ENCODE data around the gene FAM184B. TPM values are rescaled to one million over a fixed set of nuclear protein-coding genes. Genes with fewer than 3 reads are reported as not detected.

The FAM184B gene
- total RNA-seq, 1 donor from 2014 or later, result 0.02 TPM

DNA sequence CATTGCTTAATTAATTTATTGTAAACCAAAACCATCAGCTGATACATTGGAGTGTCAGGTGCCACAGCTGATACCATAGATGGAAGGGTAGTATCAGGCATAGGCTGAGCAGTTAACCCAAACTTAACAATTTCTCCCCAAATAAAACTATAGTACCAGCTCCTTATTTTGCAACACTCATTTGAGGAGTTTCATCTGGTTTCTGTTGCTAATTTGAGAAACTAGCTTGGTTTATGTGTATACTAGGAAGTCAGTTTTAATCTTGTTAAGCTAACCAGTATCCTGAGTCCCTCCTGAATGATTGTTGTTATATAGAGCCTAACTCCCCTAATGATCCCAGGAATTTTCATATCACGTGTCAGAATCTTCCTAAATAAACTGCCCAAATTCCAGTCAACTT lies 16.4 kb upstream of the FAM184B start:
- intact Hi-C loops (cut with micrococcal nuclease), result no loop called here
- H3K27me3 Mint-ChIP-seq, result no peaks in the 10 kb centered on the region
- ChIA-PET CTCF (interaction anchor here (1.4 kb wide), 1 partner anchor 11 kb away, joined by 6 read pairs; no protein-coding TSS in a partner anchor), POLR2A (interaction anchor here (0.8 kb wide), 1 partner anchor 12 kb away, joined by 3 read pairs; the partner anchor contains the start of genes DCAF16 and NCAPG)
- TF ChIP-seq, protein P1, sequence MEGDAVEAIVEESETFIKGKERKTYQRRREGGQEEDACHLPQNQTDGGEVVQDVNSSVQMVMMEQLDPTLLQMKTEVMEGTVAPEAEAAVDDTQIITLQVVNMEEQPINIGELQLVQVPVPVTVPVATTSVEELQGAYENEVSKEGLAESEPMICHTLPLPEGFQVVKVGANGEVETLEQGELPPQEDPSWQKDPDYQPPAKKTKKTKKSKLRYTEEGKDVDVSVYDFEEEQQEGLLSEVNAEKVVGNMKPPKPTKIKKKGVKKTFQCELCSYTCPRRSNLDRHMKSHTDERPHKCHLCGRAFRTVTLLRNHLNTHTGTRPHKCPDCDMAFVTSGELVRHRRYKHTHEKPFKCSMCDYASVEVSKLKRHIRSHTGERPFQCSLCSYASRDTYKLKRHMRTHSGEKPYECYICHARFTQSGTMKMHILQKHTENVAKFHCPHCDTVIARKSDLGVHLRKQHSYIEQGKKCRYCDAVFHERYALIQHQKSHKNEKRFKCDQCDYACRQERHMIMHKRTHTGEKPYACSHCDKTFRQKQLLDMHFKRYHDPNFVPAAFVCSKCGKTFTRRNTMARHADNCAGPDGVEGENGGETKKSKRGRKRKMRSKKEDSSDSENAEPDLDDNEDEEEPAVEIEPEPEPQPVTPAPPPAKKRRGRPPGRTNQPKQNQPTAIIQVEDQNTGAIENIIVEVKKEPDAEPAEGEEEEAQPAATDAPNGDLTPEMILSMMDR (IDR thresholded peaks at IDR 0.05), result no peak
- DNase-seq (no peak), ATAC-seq (ENCODE audit: low read depth) (no peak)
- H3K36me3 Mint-ChIP-seq (ENCODE audit: low read depth), result peaks cover 55% of the 10 kb centered on the region
- H3K4me1 Mint-ChIP-seq, result peaks cover 2% of the 10 kb centered on the region
- H3K4me3 Mint-ChIP-seq, result no peak overlapping the region
- H3K27ac Mint-ChIP-seq, result no peak overlapping the region
- H3K9me3 Mint-ChIP-seq, result no peaks in the 10 kb centered on the region

DNA sequence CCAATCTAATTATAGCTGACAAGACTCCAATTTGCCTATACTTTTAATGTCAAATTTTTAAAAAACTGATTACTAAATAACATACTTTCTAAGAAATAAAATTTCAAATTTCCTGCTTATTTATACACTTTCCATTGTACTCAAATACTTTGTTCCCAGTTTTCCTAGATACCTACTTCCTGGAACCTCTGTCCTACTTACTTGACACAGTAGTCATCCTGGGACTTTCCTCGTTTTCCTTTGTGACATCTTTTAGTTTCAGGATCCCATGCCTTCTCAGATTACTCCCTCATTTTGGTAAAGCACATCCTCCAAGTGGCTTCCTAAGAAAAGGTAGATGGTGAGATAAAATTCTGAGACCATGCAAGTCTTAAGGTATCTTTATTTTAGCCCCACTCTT lies 13.3 kb upstream of the FAM184B start:
- H3K4me1 Mint-ChIP-seq, result no peaks in the 10 kb centered on the region
- H3K36me3 Mint-ChIP-seq (ENCODE audit: low read depth), result peaks cover 47% of the 10 kb centered on the region
- intact Hi-C loops (cut with micrococcal nuclease), result no loop called here
- no peaks in the 10 kb centered on the region for H3K27me3 Mint-ChIP-seq
- H3K27ac Mint-ChIP-seq, result no peak overlapping the region
- POLR2A ChIA-PET, result no interaction called here
- no peak overlapping the region for H3K4me3 Mint-ChIP-seq
- ATAC-seq (ENCODE audit: low read depth) (no peak), DNase-seq (no peak)
- TF ChIP-seq, protein P1 (IDR thresholded peaks at IDR 0.05), result no peak
- CTCF ChIA-PET, result no interaction called here
- no peaks in the 10 kb centered on the region for H3K9me3 Mint-ChIP-seq

DNA sequence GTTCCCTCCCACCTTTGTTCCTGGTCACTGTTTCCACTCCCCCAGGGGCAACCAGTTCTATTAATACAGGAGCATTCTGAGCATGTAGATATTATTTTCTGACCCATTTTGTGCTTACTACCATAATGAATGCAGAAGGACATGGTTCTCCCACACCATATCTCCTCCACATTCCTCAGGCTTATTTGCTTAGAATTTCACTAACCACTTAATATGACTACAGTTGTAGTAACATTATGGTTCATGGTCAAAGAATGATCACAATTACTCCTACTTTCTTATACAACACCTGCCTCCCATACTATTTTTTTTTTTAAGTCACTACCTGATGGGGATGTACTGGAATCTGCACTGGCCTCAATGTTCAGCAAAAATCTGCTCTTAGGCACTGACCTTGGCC lies 7.5 kb upstream of the FAM184B start:
- TF ChIP-seq, protein P1 (IDR thresholded peaks at IDR 0.05), result no peak
- Mint-ChIP-seq H3K9me3 (no peaks in the 10 kb centered on the region), H3K4me3 (no peak overlapping the region), H3K4me1 (peaks cover 5% of the 10 kb centered on the region), H3K27me3 (no peaks in the 10 kb centered on the region), H3K27ac (no peak overlapping the region), H3K36me3 (ENCODE audit: low read depth) (peaks cover 24% of the 10 kb centered on the region)
- DNase-seq (no peak), ATAC-seq (ENCODE audit: low read depth) (no peak)
- ChIA-PET POLR2A (no interaction called here), CTCF (no interaction called here)
- intact Hi-C loops (cut with micrococcal nuclease), result no loop called here

DNA sequence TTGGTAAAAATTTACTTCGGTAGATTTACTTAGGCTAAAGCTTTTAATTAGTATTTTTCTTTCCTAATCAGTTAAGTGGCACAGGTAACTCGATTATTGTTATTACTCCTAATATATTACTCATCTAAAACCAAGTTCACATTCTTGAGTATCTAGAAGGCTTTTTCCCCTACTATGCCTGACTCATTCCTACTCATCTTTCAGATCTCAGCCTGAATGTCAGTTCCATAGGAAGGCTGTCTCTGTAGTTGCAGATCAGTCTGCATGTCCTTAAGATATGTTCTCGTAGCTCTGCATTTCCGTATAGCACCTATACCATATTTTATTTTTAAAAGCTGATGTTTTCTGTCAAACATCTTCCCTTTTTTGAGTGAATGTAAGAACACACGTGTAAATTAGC lies 5.9 kb upstream of the FAM184B start:
- CTCF ChIA-PET, result interaction anchor here (0.6 kb wide), 1 partner anchor 17 kb away, joined by 3 read pairs; no protein-coding TSS in a partner anchor
- DNase-seq, result no peak
- no peak for ATAC-seq (ENCODE audit: low read depth)
- no peaks in the 10 kb centered on the region for H3K9me3 Mint-ChIP-seq
- H3K4me1 Mint-ChIP-seq, result peaks cover 5% of the 10 kb centered on the region
- no peak overlapping the region for H3K4me3 Mint-ChIP-seq
- no peak overlapping the region for H3K27ac Mint-ChIP-seq
- TF ChIP-seq, protein P1 (IDR thresholded peaks at IDR 0.05), result no peak
- POLR2A ChIA-PET, result interaction anchor here (0.7 kb wide), 1 partner anchor 209 kb away, joined by 3 read pairs; no protein-coding TSS in a partner anchor
- H3K36me3 Mint-ChIP-seq (ENCODE audit: low read depth), result peaks cover 13% of the 10 kb centered on the region
- intact Hi-C loops (cut with micrococcal nuclease), result no loop called here
- peaks cover 5% of the 10 kb centered on the region for H3K27me3 Mint-ChIP-seq

DNA sequence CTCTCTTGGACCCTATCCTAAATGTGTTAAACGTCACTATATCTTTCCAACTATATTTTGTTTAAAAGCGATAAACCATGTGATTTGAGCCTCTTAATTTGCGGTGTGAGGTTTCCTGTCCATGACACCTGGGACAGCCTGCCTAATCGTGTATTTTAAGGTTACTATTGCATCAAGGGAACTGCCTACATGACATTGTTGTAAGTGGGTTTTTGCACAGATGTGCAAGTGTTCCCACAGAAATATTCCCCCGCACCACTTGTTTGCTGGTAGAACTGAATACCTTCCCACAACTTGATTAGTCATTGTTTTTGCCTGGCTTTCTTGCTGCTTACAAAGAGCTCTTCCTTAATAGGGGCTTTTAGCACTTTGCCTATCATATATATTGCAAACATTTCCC lies 5.1 kb upstream of the FAM184B start:
- POLR2A ChIA-PET, result no interaction called here
- H3K27me3 Mint-ChIP-seq, result peaks cover 13% of the 10 kb centered on the region
- ATAC-seq (ENCODE audit: low read depth), result no peak
- TF ChIP-seq, protein P1 (IDR thresholded peaks at IDR 0.05), result no peak
- peaks cover 10% of the 10 kb centered on the region for H3K36me3 Mint-ChIP-seq (ENCODE audit: low read depth)
- peaks cover 13% of the 10 kb centered on the region for H3K4me1 Mint-ChIP-seq
- H3K27ac Mint-ChIP-seq, result no peak overlapping the region
- no peak for DNase-seq
- H3K4me3 Mint-ChIP-seq, result no peak overlapping the region
- intact Hi-C loops (cut with micrococcal nuclease), result no loop called here
- H3K9me3 Mint-ChIP-seq, result no peaks in the 10 kb centered on the region
- CTCF ChIA-PET, result no interaction called here
